Measurements from ENCODE around the gene CRMP1. TPM values are rescaled to one million over a fixed set of nuclear protein-coding genes. Genes with fewer than 3 reads are reported as not detected.

CRMP1 gene
- total RNA-seq, 2 donors from 2014 or later: 1.3 to 1.6 TPM

DNA sequence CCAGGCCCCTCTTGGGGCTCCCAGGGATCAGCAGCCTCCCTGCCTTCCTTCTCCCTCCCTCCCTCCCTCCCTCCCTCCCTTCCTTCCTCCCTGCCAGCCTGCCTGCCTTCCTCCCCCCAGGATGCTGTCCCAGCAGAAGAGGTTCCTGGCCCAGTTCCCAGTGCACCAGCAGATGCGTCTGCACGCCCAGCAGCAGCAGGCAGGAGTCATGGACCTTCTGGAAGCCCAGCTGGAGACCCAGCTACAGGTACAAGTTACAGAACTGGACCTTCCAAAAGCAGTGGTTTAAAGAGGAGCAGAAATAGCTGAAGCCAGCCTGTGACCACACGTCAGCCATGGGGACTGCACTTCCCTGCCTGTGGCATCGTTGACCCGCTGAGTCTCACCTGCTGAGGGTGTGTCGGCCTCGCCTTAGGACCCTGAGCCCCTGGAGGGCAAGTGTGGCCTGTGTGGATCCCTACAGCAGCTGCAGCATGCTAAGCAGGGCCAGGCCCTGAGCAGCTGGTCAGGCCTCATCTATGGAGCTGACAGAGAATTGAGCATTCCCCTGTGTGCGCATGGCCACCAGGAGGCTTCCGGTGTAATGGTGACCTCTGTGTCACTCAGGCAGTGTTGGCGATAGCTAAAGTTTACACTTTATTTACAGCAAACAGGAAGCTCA lies 84.7 kb downstream of the CRMP1 start:
- 86 to 88% methylated on average over 3 to 9 of the region's 10 CpGs for WGBS, 2 donors
- Histone ChIP-seq H3K27ac (no peak overlapping the region), H3K27me3 (no peaks in the 10 kb centered on the region), H3K4me3 (no peak overlapping the region), H3K36me3 (replicated peaks in 1 of 2; ENCODE audit: insufficient read depth in 1 of 2, low read depth in 2 of 2) (peaks cover 8% of the 10 kb centered on the region in 2 donors), H3K9me3 (no peaks in the 10 kb centered on the region), H3K4me1 (no peaks in the 10 kb centered on the region)
- TF ChIP-seq, protein P1, sequence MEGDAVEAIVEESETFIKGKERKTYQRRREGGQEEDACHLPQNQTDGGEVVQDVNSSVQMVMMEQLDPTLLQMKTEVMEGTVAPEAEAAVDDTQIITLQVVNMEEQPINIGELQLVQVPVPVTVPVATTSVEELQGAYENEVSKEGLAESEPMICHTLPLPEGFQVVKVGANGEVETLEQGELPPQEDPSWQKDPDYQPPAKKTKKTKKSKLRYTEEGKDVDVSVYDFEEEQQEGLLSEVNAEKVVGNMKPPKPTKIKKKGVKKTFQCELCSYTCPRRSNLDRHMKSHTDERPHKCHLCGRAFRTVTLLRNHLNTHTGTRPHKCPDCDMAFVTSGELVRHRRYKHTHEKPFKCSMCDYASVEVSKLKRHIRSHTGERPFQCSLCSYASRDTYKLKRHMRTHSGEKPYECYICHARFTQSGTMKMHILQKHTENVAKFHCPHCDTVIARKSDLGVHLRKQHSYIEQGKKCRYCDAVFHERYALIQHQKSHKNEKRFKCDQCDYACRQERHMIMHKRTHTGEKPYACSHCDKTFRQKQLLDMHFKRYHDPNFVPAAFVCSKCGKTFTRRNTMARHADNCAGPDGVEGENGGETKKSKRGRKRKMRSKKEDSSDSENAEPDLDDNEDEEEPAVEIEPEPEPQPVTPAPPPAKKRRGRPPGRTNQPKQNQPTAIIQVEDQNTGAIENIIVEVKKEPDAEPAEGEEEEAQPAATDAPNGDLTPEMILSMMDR (IDR thresholded peaks at IDR 0.05): no peak
- no peak for TF ChIP-seq POLR2A (IDR thresholded peaks at IDR 0.05)
- intact Hi-C loops (cut with DNase I): no loop called here
- ATAC-seq: no peak
- DNase-seq: no peak

DNA sequence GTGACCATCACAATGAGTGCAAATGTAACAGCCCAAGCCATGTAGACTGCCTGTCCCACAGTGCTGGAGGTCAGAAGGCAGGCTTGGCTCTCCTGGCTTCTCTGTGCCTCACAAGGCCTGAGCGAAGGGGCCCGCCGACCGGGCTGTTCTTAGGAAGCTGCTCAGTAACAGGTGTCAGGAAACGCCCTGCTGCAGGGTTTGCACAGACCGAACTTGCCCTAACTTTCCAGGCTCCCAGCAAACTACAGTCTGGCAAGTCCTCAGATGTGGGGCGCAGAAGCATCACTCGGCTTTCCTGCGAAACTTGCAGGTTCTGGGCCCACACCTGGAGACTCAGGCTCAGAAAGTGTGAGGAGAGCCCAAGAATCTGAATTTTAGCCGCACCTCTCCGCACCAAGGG lies 87.6 kb downstream of the CRMP1 start:
- H3K36me3 ChIP-seq (replicated peaks in 1 of 2; ENCODE audit: insufficient read depth in 1 of 2, low read depth in 2 of 2): peaks cover 7 to 8% of the 10 kb centered on the region in 2 donors
- intact Hi-C loops (cut with DNase I): no loop called here

DNA sequence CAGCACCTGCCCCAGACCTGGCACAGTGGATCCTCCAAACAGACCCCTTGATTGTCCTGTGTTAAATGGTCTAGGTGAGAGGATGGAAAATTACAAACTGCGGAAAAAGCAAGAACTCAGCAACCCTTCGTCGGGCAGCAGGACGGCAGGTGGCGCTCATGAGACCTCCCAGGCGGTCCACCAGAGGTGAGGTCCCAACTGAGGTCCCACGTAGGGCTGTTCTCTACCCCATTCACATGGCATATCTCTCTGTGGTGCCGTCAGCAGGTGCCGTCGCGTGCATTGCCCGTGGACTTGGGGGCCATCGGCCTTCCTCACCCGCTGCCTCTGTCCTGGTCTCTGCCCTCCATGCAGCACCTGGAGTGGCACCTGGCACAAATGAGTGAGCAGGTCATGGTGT lies 88.2 kb downstream of the CRMP1 start:
- DNase-seq (no peak), ATAC-seq (no peak)
- Histone ChIP-seq H3K27ac (no peak overlapping the region), H3K9me3 (no peaks in the 10 kb centered on the region), H3K4me3 (no peak overlapping the region), H3K36me3 (replicated peaks in 1 of 2; ENCODE audit: insufficient read depth in 1 of 2, low read depth in 2 of 2) (peaks cover under 1 to 7% of the 10 kb centered on the region in 2 donors), H3K4me1 (no peaks in the 10 kb centered on the region), H3K27me3 (no peaks in the 10 kb centered on the region)
- 92 to 100% methylated on average over 7 to 14 of the region's 14 CpGs for WGBS, 2 donors
- no peak for TF ChIP-seq POLR2A (IDR thresholded peaks at IDR 0.05)
- TF ChIP-seq, protein P1 (IDR thresholded peaks at IDR 0.05): no peak
- intact Hi-C loops (cut with DNase I): no loop called here

More for the DNA sequence above, 87.6 kb downstream of the CRMP1 start:
- TF ChIP-seq, protein P1 (IDR thresholded peaks at IDR 0.05): no peak
- no peak for TF ChIP-seq POLR2A (IDR thresholded peaks at IDR 0.05)
- no peaks in the 10 kb centered on the region for H3K9me3 ChIP-seq
- ATAC-seq (no peak), DNase-seq (no peak)
- H3K27ac ChIP-seq: no peak overlapping the region
- no peak overlapping the region for H3K4me3 ChIP-seq
- no peaks in the 10 kb centered on the region for H3K4me1 ChIP-seq
- H3K27me3 ChIP-seq: no peaks in the 10 kb centered on the region
- WGBS, 2 donors: 90 to 100% methylated on average over 1 to 11 of the region's 11 CpGs

DNA sequence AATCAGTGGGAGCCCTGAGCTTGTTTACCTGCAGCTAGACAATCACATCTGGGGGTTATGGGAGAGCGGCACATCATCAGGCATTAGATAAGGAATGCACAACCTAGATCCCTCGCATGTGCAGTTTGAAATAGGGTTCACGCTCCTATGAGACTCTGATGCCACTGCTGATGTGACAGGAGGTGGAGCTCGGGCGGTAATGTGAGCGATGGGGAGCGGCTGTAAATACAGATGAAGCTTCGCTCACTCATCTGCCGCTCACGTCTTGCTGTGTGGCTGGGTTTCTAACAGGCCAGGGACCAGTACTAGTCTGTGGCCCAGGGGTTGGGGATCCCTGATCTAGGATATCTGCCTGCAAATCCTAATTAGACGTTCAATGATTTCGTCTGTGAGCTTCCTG lies 90.3 kb downstream of the CRMP1 start:
- DNase-seq (no peak), ATAC-seq (no peak)
- Histone ChIP-seq H3K27ac (no peak overlapping the region), H3K9me3 (no peaks in the 10 kb centered on the region), H3K4me1 (no peaks in the 10 kb centered on the region), H3K4me3 (no peak overlapping the region), H3K27me3 (no peaks in the 10 kb centered on the region), H3K36me3 (replicated peaks in 1 of 2; ENCODE audit: insufficient read depth in 1 of 2, low read depth in 2 of 2) (no peaks in the 10 kb centered on the region)
- intact Hi-C loops (cut with DNase I): no loop called here
- 88 to 95% methylated on average over 12 of the region's 12 CpGs for WGBS, 2 donors
- TF ChIP-seq, protein P1 (IDR thresholded peaks at IDR 0.05): no peak
- no peak for TF ChIP-seq POLR2A (IDR thresholded peaks at IDR 0.05)

DNA sequence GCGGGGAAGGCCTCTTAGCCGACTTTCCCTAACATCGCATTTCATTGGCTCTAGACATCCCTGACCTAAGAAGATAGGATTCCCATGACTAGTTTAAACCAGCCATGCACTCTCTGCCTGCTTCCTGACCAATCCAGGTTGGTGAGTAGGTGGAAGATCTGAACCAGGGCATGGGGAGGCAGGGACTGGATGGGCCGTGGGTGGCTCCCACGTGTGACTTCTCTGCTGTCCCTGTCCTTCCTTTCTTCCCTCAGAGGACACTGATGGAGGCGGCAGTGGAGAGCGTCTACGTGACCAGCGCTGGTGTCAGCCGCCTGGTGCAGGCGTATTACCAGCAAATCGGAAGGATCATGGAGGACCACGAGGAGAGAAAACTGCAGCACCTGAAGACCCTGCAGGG lies 91.2 kb downstream of the CRMP1 start:
- WGBS, 2 donors: 87 to 91% methylated on average over 12 to 13 of the region's 13 CpGs

More for the DNA sequence above, 91.2 kb downstream of the CRMP1 start:
- H3K9me3 ChIP-seq: no peaks in the 10 kb centered on the region
- H3K27ac ChIP-seq: no peak overlapping the region
- TF ChIP-seq, protein P1 (IDR thresholded peaks at IDR 0.05): no peak
- no peak for TF ChIP-seq POLR2A (IDR thresholded peaks at IDR 0.05)
- H3K27me3 ChIP-seq: no peaks in the 10 kb centered on the region
- no peak overlapping the region for H3K4me3 ChIP-seq
- ATAC-seq: no peak
- DNase-seq: no peak
- intact Hi-C loops (cut with DNase I): no loop called here
- no peaks in the 10 kb centered on the region for H3K36me3 ChIP-seq (replicated peaks in 1 of 2; ENCODE audit: insufficient read depth in 1 of 2, low read depth in 2 of 2)
- no peaks in the 10 kb centered on the region for H3K4me1 ChIP-seq

All from body of pancreas (tissue), 4 donors.